Putamen (tissue), 1 donor: ENCODE results near the gene SLC2A5.

Experiments
- DNase-seq: peaks from one replicate; pipeline ENCODE4 v3.0.0-alpha.2; 2016; ENCODE audit warnings: low spot score

SLC2A5 gene

DNA sequence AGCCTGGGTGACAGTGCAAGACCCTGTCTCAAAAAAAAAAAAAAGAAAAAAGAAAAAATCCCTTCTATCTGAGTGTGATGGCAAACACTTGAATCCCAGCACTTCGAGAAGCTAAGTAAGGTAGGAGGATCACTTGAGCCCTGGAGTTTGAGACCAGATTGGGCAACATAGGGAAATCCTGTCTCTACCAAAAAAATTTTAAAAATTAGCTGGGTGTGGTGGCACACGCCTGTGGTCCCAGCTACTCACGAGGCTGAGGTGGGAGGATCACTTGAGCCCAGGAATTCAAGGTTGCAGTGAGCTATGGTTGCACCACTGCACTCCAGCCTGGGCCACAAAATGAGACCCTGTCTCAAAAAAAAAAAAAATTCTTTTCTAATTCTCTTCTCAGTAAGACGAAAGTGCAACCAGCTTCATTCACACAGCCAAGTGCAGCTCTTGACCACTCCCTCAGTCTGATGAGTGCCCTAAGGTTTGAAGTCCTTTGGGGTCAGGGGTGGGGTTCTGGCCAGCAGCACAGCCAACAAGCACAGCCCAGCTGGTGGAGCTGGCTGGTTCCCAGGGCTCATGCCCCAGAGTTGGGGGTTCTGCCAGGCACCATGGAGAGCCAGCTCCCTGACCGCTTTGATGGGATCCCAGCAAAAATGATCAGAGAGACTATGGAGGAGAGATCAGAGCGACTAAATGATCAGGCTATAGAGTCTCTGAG lies 8.0 kb downstream of the SLC2A5 start:
- DNase-seq: no peak

DNA sequence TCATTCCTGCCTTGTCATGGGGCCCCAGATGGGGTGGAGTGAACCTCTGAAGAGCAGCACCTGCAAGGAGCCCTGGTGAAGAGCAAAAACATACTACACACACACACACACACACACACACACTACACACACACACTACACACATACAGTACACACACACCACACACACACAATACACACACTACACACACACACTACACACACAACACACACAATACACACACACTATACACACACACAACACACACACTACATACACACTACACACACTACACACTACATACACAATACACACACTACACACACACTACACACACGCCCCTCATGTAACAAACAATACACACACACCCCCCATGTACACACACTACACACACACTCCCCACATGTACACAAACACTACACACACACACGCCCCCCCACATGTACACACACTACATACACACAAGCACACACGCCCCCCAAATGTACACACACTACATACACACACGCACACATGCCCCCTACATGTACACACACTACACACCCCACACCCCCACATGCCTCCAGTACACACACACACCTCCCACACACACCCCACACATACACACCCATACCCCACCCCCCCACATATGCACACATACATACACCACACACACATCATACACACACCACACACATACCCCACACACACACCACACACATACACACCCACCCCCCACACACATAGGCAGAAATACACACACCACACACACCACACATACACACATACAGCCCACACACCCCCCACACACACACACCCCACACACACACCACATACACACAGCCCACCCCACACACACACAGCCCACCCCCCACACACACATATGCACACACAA lies 9.3 kb downstream of the SLC2A5 start:
- DNase-seq: no peak

DNA sequence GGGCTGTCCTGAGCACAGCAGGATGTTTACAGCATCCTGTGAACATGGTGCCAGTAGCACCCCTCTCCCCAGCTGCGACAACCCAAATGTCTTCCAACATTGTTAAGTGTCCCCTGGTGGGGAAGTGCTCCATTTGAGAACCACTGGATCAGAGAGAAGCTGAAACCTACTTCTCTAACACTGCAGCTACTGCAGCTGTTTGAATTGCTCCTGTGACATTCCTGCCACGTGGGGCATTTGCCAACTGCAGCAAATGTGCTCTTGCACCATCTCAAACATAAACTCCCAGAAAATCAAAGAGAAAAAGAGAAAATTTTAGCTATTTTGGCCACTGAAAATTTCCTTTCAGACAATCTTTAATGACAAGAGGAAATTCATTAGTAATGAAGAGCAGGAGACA lies 11.0 kb downstream of the SLC2A5 start:
- no peak for DNase-seq

DNA sequence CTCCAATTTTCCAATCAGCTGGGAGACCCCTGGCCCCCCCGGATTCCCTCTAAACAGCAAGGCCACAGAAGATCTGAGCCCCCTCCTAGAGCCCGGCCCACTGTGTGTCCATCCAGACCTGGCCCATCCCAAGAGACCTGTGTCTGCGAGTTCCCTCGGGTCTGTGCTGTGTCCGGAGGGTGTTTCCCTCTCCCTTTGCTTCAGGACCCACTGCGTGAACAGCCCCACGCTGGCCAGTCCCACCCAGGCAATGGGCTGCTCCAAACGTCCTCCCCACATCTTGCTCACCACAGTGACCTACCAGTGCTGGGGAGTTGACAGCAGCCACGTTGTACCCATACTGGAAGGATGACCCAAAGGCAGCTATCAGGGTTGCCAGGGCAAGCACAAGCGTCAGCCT lies 11.6 kb downstream of the SLC2A5 start:
- DNase-seq: no peak

DNA sequence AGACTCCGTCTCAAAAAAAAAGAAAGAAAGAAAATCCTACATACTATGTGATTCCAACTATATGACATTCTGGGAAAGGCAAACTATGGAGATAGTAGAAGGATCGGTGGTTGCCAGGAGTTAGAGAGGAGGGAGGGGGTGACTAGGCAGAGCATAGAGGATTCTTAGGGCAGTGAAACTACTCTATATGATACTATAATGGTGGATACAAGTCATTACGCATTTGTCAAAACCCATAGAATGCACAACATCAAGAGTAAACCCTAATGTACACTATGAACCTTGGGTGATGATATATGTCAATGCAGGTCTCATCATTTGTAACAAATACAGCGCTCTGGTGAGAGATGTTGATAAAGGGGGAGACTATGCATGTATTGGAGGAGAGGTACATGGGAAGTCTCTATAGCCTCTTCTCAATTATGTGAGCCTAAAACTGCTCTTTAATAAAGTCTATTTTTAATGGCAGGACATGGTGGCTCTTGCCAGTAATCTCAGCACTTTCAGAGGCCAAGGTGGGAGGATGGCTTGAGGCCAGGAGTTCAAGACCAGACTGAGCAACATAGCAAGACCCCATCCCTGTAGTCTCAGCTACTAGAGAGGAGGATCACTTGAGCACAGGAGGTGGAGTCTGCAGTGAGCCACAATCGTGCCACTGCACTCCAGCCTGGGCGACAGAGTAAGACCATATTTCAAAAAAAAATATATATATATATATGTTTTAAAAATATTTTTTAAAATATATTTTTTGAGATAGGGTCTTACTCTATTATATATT lies 17.0 kb downstream of the SLC2A5 start:
- DNase-seq: no peak

DNA sequence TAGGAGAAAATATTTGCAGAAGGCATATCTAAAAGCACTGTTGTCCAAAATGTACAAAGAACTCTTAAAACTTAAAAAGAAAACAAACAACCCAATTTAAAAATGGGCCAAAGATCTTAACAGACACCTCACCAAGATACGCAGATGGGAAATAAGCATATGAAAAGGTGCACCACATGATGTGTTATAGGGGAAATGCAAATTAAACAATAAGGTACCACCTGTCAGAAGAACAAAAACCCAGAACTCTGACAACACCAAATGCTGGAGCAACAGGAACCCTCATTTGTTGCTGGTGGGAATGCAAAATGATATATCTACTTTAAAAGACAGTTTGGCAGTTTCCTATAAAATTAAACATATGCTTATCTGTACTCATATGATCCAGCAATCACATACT lies 18.1 kb downstream of the SLC2A5 start:
- no peak for DNase-seq

DNA sequence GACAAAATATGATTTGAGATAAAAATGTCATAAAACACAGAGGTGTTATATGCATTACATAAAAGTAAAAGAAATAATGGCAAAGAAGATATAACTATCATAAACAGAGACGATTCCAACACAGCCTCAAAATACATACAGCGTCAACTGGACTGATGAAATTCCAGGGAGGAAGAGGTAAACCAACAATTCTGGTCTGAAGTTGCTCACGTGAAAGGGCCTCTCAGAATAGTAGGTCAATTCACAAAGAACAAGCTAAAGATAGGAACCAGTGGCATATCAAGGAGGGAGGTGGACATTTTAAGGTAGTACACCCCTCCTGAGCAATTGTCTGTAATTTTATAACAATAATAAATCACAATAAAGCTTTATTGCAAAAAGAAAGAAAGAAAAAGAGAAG lies 18.6 kb downstream of the SLC2A5 start:
- DNase-seq: no peak

DNA sequence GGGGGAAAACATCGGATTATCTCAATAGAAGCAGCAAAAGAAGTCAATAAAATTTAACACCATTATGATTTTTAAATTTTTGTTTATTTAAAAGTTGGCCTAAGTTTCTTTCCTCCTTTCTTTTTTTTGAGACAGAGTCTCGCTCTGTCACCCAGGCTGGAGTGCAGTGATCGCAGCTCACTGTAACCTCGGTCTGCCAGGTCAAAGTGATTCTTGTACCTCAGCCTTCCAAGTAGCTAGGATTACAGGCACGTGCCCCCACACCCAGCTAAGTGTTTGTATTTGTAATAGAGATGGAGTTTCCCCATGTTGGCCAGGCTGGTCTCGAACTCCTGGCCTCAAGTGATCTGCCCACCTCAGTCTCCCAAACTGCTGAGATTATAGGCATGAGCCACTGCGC lies 20.9 kb downstream of the SLC2A5 start:
- DNase-seq: no peak

DNA sequence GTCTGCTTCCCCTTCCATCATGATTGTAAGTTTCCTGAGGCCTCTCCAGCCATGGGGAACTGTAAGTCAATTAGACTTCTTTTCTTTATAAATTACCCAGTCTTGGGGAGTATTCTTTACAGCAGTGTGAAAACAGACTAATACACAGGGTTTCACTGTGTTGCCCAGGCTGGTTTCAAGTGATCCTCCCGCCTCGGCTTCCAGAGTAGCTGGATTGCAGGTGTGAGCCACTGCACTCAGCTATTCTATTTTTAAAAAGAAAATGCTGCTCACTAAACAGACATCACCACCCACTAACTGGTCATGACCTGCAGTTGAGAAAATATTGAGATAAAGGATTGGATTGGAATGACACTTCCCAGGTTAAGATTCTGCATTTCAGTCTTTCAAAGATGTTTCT lies 22.4 kb downstream of the SLC2A5 start:
- no peak for DNase-seq

DNA sequence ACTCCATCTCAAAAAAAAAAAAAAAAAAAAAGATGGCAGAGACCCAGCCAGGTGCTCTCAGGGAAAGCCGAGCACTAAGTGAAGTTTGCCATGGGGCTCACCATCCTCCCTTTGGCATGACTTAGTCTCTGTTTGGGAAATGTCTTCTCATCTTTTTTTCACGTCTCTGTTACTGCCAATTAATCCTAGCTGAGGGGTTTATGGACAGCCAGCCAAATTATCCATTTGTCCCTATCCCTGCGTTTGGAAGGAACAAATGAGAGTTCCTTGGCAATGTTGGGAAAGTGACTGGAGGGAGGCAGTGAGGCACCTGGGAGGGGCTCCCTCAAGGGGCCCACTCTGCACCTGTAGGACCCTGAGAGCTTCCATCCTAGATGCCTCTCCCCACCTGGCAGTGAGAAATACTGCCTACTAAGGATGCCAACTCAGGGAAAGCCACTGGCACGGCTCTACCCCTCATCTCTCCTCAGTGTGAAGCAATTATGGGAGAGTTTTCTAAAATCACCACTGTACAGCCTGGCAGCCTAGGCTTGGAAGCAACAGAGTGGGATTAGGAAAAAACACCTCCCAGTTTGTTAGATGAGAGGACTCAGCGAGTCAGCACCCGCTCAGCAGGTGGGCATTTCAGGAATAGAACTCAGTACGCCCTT lies 23.4 kb downstream of the SLC2A5 start:
- DNase-seq: no peak

DNA sequence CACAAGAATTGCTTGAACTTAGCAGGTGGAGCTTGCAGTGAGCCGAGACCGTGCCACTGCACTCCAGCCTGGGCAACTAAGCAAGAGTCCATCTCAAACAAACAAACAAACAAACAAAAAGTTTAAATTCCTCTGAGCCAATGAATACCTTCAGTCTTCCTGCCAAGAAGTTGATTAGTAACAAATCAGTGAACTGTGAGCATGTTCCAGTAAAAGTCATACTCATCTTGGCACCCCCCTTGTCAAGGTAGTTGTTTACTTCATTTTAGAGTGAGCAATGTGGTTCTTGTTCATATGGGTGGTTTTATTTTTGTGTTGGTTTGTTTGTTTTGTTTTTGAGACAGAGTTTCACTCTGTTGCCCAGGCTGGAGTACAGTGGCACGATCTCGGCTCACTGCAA lies 25.2 kb downstream of the SLC2A5 start:
- DNase-seq: no peak

DNA sequence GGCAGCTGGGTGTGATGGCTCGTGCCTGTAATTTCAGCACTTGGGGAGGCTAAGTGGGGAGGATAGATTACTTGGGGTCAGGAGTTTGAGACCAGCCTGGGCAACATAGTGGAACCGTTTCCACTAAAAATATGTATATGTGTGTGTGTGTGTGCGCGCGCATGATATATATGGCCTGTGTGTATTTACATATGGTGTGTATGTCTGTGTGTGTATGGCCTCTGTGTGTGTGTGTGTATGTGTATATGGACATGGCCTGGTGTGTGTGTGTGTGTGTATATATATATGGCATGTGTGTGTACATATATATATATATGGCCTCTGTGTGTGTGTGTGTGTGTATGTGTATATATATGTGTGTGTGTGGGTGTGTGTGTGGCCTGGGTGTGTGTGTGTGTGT lies 27.2 kb downstream of the SLC2A5 start:
- DNase-seq: no peak

DNA sequence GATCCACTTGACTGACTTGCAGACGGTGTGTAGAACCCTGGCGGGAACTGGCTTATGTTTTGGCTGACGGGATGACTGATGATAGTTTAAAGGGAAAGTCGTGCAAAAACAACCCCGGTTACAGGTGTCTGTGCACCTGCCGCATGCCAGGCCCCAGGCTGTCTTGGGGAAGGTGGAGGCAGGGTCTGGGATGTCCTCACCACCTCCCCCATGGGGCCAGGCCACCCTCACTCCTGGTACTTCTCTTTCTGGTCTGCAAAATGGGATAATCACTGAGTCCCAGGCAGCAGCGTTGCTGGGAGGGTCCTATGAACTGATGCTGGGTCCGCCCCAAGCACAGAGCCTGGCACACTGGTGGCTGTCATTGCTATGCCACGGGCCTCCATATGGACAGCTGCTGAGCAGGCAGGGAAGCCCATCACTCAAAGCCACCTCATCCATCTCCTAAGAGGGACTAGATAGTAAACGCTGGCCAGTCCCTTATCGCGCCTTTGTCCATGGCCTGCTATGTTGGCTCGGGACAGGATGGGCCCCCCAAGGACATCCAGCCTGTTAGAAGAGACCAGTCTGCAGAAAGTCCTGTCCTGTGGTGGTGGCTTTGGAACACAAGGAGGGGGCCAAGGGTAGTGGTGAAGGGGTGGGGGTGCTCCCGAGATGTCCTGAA lies 28.2 kb downstream of the SLC2A5 start:
- DNase-seq: no peak

DNA sequence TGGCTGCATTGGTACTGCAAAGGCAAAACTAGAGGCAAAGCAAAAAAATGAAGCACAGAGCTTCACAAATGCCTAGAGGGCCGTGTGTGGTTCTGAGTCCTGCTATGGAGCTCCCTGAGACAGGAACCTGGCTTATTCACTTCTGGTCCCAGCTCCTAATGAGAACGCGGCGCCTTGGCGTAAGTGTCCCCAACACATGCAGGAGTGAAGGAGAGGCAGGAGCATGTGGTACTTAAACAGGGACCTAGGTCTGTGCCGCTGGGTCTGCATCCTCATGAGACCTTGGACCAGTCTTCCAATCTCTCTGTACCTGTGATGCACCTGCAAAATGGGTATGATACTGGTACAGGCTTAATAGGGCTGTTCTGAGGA lies 28.8 kb downstream of the SLC2A5 start:
- no peak for DNase-seq

DNA sequence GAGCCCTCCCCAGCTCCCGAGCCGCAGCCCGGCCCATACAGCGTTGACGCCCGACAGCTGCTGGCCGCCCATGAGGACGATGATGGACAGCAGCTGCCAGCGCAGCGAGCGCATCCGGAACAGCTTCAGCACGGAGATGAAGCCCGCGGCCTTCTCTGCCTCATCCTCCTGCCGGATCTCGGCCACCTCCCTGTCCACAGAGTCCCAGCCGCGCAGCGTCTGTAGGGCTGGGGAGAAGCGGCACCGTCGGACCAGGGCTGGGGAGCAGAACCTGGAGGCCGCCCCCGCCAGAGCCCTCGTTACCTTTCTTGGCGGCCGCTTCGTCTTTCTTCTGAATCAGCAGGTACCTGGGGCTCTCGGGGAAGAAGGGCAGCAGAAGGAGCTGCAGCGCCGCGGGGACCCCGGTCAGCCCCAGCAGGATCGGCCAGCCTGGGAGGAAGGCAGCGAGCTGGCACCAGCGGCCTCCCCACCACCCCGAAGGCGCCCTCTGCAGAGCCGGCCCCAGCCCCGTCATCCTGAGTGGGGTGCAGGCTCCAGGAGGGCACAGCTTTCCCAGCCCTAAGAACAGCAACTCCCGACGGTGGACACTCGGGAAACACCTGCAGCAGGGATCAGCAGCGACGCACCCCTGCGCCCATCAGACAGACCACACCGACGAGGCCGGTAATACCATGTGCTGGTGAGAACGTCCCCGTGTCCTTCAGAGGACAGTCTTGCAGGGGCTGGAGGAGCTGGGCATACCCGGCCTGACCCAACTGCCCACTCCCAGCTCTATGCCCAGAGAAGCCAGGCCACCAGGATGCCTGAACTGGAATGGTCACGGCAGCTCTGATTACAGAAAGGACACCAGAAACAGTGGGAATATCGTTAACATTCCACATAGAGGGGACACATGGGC lies 29.4 kb downstream of the SLC2A5 start:
- no peak for DNase-seq

DNA sequence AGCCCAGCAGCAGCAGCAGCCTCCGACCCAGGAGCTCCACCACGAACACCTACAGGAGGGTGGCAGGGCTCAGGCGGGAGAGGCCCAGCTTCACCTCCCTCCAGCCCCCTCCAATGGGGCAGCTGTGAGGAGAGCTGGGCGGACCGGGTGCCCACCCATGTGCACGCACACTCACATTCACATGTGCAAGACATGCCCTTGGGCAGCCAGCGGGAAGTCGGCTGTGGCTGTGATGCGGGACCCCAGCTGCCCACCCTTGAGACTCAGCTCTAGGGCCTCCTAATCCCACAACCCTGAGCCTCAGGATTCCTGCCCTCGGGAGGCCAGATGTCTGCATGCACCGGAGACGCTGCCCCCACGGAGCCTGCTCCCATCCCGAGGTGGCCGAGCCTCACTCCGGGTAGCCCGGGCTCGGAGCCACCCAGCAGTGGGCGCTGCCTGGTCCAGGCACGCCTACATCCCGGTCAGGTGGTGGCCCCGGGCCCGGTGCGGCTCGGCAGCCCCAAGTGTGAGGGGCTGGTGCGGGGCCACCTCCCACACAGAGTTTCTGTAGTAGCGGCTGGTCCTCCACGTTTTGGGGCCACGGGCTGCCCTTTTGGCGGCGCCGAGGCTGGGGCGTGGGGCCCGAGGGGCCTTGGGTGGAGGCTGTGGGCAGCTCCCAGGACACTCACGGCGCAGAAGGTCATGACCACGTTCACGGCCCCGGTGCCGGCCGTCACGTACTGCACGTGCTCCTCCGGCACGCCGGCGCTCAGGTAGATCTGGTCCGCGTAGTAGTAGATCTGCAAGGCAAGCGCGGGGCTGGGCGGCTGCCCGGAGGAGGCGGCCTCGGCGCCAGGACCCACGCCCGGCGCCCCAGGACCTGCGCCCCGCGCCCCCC lies 30.3 kb downstream of the SLC2A5 start:
- no peak for DNase-seq

DNA sequence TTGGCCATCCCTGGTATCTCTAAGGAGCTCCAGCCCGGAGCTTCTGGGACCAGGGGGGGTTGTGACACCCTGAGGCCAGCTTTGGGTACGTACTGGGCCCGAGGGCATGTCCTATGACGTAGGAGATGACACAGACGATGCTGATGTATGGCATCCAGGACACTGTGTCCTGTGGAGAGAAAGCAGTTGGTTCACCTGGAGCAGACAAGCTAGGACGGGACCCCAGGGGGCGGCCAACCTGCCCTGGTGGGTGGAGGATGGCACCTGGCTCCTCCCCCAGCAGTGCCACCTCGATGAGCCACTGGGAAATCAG lies 31.1 kb downstream of the SLC2A5 start:
- no peak for DNase-seq

DNA sequence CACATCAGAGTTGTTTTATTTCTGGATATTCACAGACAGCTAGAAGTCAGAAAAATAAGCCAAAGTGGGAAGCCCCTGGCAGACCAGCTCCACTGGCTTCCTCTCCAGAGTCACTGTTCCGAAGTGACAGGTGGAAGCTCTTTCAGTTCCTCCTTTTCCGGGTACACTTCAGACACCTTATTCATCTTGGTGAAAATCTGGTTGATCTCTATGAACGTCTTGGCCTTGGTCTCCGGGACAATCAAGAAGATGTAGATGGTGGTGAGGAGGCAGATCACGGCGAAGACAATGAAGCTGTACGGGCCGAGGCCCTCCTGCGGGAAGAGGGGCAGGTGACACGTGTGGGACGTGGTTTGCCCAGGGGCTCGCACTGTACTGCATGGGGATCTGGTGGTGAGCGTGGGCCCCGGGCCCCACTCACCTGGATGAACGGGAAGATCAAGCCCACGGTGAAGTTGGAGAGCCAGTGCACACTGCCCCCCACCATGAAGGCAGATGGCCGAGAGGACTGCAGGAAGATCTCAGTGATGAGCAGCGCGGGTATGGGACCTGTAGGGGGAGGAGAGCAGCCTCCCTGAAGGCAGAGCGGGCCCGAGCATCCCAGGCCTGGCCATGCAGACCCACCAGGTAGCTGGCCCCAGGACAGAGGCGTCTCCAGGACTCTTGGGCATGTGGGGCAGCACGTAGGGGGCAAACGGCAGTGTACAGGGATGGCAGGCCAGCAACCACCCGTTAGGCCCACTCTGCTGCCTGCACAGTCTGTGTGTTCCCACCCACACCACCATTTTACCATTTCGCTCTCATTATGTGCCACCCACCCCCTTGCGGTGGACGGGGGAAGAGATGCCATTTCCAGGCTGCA lies 31.7 kb downstream of the SLC2A5 start:
- no peak for DNase-seq

DNA sequence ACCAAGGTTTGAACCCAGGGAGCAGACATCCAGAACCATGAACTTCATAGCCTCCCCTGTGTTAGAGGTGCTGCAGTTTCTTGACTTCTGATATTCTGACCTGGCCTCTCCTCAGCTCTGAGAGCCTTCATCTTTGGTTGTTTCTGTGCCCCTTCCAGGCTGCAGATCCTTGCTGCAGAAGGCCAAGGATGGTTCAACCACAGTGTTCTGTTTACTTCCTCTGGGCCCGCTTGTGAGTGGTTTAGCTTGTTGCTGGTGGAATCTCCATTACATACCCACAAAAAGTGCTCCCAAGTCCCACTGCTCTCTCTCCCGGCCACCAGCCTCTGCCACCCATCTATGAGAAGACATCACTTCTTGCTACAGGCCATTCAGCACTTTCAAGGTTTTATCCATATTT lies 34.2 kb downstream of the SLC2A5 start:
- no peak for DNase-seq
